ENCODE data around the gene ENPP6.

ENPP6 gene

DNA sequence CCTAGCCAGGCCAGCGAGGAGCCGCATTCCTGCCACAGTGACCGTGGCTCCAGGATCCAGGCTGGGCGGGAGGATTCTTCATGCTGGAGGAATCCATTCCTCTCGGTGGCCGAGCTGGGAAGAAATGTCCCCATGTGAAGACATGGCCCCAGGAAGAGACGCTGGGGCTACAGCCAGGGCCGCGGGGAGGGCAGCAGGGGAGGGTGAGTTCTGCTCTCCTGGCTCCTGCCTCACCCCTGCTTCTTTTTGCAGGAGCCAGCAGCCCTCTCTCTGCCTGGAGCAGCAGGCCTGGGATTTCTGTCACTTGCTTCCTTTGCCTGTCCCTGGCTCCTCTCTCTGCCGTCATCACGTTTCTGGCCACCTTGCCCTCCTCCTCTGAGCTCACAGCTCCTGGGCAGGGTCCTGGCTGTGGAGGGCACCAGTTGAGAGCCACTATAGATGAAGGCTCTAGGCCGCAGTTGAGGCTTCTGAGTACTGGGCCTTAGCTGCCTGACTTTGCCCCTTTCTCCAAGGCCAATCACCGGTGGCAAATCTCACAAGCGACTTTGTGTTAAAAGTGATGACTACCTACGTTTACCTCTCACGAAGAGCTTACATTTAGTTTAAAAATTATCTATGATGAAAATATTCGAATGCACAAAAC is 48.3 kb downstream of the ENPP6 start:
- no peak for DNase-seq (ENCODE audit: insufficient read length, low spot score)
- TF ChIP-seq TAF1 (IDR thresholded peaks at IDR 0.05; ENCODE audit: low read depth, low read length), result no peak
- TF ChIP-seq PAX5 (IDR thresholded peaks at IDR 0.05; ENCODE audit: insufficient read depth, low read length, severe bottlenecking), result no peak
- TF ChIP-seq POLR2AphosphoS5 (IDR thresholded peaks at IDR 0.05; ENCODE audit: low read depth, low read length), result no peak
- TF ChIP-seq POU2F2 (IDR thresholded peaks at IDR 0.05; ENCODE audit: low read depth, low read length), result no peak
- no peak for TF ChIP-seq POLR2A (IDR thresholded peaks at IDR 0.05; ENCODE audit: low read depth, low read length)
- TF ChIP-seq SPI1 (IDR thresholded peaks at IDR 0.05; ENCODE audit: low read depth, low read length), result no peak
- no peak for FAIRE-seq

- FAIRE-seq, result peak; percentile 89
- peak; percentile 75 for DNase-seq (ENCODE audit: insufficient read length, low spot score)
- TF ChIP-seq POU2F2 (IDR thresholded peaks at IDR 0.05; ENCODE audit: low read depth, low read length) (no peak), POLR2A (IDR thresholded peaks at IDR 0.05; ENCODE audit: low read depth, low read length) (no peak), POLR2AphosphoS5 (IDR thresholded peaks at IDR 0.05; ENCODE audit: low read depth, low read length) (no peak), TAF1 (IDR thresholded peaks at IDR 0.05; ENCODE audit: low read depth, low read length) (no peak), SPI1 (IDR thresholded peaks at IDR 0.05; ENCODE audit: low read depth, low read length) (no peak), PAX5 (IDR thresholded peaks at IDR 0.05; ENCODE audit: insufficient read depth, low read length, severe bottlenecking) (no peak)
Measured at GRCh38 chr4:184168406-184169019, 49.2 kb downstream of the ENPP6 start.

DNA sequence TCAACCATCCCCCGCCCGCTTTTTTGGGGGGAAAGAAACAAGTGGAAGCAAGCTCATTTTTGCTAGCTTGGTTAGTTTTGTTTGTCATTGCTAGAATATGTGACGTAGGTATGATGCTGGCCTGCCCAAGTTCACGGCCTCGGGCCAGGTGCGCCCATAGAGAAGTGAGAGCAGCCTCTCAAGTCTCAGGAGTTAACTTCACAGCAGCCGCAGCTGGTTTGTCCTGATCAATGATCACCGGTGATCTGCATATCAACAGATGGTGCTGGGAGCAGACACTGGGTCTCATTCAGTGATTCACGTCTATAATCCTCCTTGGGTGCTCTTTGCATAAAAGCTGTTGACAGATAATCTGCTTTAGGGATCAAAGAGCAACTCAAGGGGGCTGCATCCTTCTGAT is 50.1 kb downstream of the ENPP6 start:
- DNase-seq (ENCODE audit: insufficient read length, low spot score), result peak; percentile 25
- peak; percentile 76 for FAIRE-seq
- TF ChIP-seq POLR2A (IDR thresholded peaks at IDR 0.05; ENCODE audit: low read depth, low read length) (no peak), TAF1 (IDR thresholded peaks at IDR 0.05; ENCODE audit: low read depth, low read length) (no peak), SPI1 (IDR thresholded peaks at IDR 0.05; ENCODE audit: low read depth, low read length) (peak; percentile 91), PAX5 (IDR thresholded peaks at IDR 0.05; ENCODE audit: insufficient read depth, low read length, severe bottlenecking) (no peak)

GRCh38 chr4:184166736-184167135 is 50.9 kb downstream of the ENPP6 start:
- FAIRE-seq (no peak), DNase-seq (ENCODE audit: insufficient read length, low spot score) (no peak)
- TF ChIP-seq POU2F2 (IDR thresholded peaks at IDR 0.05; ENCODE audit: low read depth, low read length), result no peak
- TF ChIP-seq SPI1 (IDR thresholded peaks at IDR 0.05; ENCODE audit: low read depth, low read length), result no peak
- no peak for TF ChIP-seq POLR2A (IDR thresholded peaks at IDR 0.05; ENCODE audit: low read depth, low read length)
- TF ChIP-seq TAF1 (IDR thresholded peaks at IDR 0.05; ENCODE audit: low read depth, low read length), result no peak
- TF ChIP-seq POLR2AphosphoS5 (IDR thresholded peaks at IDR 0.05; ENCODE audit: low read depth, low read length), result no peak
- TF ChIP-seq PAX5 (IDR thresholded peaks at IDR 0.05; ENCODE audit: insufficient read depth, low read length, severe bottlenecking), result no peak

DNA sequence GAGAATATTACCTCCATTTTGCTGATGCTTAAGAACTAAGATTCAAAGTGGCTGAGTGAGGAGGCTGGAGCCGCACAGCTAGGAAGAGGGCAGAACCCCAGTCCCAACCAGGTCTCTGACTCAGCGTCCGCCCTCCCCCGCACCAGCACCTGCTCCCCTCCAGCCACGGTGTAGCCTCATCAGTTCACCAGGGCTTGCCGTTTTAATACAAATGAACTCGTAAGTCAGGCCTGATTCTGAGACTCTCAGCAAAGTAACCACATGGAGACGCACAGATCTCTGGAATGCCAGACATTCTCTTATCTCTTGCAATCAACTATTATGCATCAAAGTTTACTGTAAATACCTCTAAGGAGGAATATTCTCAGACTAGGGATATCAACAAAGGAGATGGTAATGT is 52.4 kb downstream of the ENPP6 start:
- FAIRE-seq (no peak), DNase-seq (ENCODE audit: insufficient read length, low spot score) (no peak)
- TF ChIP-seq SPI1 (IDR thresholded peaks at IDR 0.05; ENCODE audit: low read depth, low read length) (no peak), POLR2A (IDR thresholded peaks at IDR 0.05; ENCODE audit: low read depth, low read length) (no peak), POLR2AphosphoS5 (IDR thresholded peaks at IDR 0.05; ENCODE audit: low read depth, low read length) (no peak)

- TF ChIP-seq PAX5 (IDR thresholded peaks at IDR 0.05; ENCODE audit: insufficient read depth, low read length, severe bottlenecking), result no peak
- TF ChIP-seq POLR2AphosphoS5 (IDR thresholded peaks at IDR 0.05; ENCODE audit: low read depth, low read length), result no peak
- TF ChIP-seq SPI1 (IDR thresholded peaks at IDR 0.05; ENCODE audit: low read depth, low read length), result no peak
- no peak for TF ChIP-seq POLR2A (IDR thresholded peaks at IDR 0.05; ENCODE audit: low read depth, low read length)
- peak; percentile 31 for FAIRE-seq
- DNase-seq (ENCODE audit: insufficient read length, low spot score), result peak; percentile 30
Measured at GRCh38 chr4:184163813-184164212, 53.9 kb downstream of the ENPP6 start.

DNA sequence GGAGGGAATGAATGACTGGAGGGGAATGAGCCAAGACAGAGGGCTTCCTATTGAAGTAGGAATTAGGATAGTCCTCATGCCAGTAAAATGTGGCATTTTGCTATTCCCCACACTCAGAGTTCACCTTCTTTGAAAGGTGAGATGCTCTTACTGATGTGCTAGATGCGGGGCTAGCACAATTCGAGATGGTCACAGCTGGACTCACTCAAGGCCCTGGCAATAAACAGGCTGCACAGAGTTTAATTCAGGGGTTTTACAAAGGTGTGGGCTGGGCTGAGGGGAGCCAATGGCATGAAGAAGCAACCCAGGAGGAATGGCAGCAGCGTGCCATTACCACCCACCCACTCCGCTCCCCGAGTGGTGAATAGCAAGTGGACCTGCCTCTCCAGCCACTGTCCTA is 55.1 kb downstream of the ENPP6 start:
- DNase-seq (ENCODE audit: insufficient read length, low spot score) (no peak), FAIRE-seq (no peak)
- TF ChIP-seq POLR2A (IDR thresholded peaks at IDR 0.05; ENCODE audit: low read depth, low read length) (no peak), TAF1 (IDR thresholded peaks at IDR 0.05; ENCODE audit: low read depth, low read length) (no peak), POU2F2 (IDR thresholded peaks at IDR 0.05; ENCODE audit: low read depth, low read length) (no peak)

- FAIRE-seq (no peak), DNase-seq (ENCODE audit: insufficient read length, low spot score) (no peak)
- no peak for TF ChIP-seq PAX5 (IDR thresholded peaks at IDR 0.05; ENCODE audit: insufficient read depth, low read length, severe bottlenecking)
- no peak for TF ChIP-seq POU2F2 (IDR thresholded peaks at IDR 0.05; ENCODE audit: low read depth, low read length)
- TF ChIP-seq POLR2A (IDR thresholded peaks at IDR 0.05; ENCODE audit: low read depth, low read length), result no peak
- TF ChIP-seq POLR2AphosphoS5 (IDR thresholded peaks at IDR 0.05; ENCODE audit: low read depth, low read length), result no peak
- TF ChIP-seq SPI1 (IDR thresholded peaks at IDR 0.05; ENCODE audit: low read depth, low read length), result no peak
- no peak for TF ChIP-seq TAF1 (IDR thresholded peaks at IDR 0.05; ENCODE audit: low read depth, low read length)
Measured at GRCh38 chr4:184157322-184157721, 60.4 kb downstream of the ENPP6 start.

DNA sequence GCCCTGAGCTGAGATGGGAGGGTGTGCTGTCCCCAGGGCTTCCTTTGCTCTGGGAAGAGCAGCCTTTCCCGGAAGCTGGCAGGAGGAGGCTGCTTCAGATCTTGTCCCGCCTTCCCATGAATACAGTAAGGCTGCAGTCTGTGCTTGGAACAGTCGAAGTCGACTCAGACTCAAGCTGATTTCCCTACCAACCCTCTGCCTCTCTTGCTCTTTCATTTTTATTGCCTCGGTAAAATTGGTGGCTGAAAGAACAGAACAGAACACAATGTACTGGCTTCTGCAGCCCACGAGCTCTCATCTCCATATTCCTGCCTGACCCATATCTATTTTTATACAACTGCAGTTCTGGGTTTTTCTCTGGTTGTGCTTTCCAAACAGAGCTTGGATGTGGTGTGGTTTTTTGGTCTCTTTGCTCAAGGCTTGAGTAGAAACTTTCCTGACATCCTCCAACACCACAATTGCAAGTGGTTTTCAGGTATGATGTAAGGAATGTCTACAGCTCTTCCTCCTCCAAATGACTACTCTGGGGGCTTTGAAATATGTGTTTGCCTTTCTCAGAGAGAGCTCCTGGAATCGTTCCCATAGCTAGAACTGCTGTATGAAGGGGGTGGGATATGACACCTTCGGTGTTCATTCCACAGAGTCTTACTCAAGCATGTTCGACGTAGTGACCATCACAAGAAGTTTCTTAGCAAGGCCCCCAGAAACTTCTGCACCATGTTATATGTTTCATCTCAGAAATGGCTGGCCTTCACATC is 61.3 kb downstream of the ENPP6 start:
- TF ChIP-seq PAX5 (IDR thresholded peaks at IDR 0.05; ENCODE audit: insufficient read depth, low read length, severe bottlenecking) (no peak), POU2F2 (IDR thresholded peaks at IDR 0.05; ENCODE audit: low read depth, low read length) (no peak)
- no peak for FAIRE-seq

GRCh38 chr4:184154199-184154598 is 63.5 kb downstream of the ENPP6 start:
- no peak for FAIRE-seq
- TF ChIP-seq TAF1 (IDR thresholded peaks at IDR 0.05; ENCODE audit: low read depth, low read length) (no peak), SPI1 (IDR thresholded peaks at IDR 0.05; ENCODE audit: low read depth, low read length) (no peak), PAX5 (IDR thresholded peaks at IDR 0.05; ENCODE audit: insufficient read depth, low read length, severe bottlenecking) (no peak), POU2F2 (IDR thresholded peaks at IDR 0.05; ENCODE audit: low read depth, low read length) (no peak), POLR2AphosphoS5 (IDR thresholded peaks at IDR 0.05; ENCODE audit: low read depth, low read length) (no peak), POLR2A (IDR thresholded peaks at IDR 0.05; ENCODE audit: low read depth, low read length) (no peak)
- DNase-seq (ENCODE audit: insufficient read length, low spot score), result no peak

More for the DNA sequence above, 61.3 kb downstream of the ENPP6 start:
- DNase-seq (ENCODE audit: insufficient read length, low spot score), result no peak
